Activated CD8-positive, alpha-beta memory T cell treated with anti-CD3 and anti-CD28 coated beads for 36 hours (primary cell): Measurements from ENCODE around the gene TRERF1. TPM values are rescaled to one million over a fixed set of nuclear protein-coding genes. Genes with fewer than 3 reads are reported as not detected.
"Not testable (repeated sequence)": the region's sequence is repeated elsewhere in the genome, so short reads cannot be mapped to it uniquely, and the experiment has no call there.

ENCODE experiments used
- CTCF ChIA-PET: fragments of 350-600 bp; sonication (Branson Sonifier 250); formaldehyde crosslinking; loops from one replicate; lab custom pipeline; 2021; ENCODE audit warnings: antibody characterized with exemption; lab: Charles Lee
- POLR2A ChIA-PET: fragments of 350-600 bp; sonication (Branson Sonifier 250); formaldehyde crosslinking; loops from one replicate; lab custom pipeline; 2021; ENCODE audit warnings: antibody characterized with exemption; lab: Charles Lee
- total RNA-seq, 2 experiments: library from RNA; stranded (reverse); gene quantifications; one replicate each; pipeline ENCODE4 v1.2.3, GENCODE V29; 2021

TRERF1 gene
- total RNA-seq, 2 experiments from 2014 or later: 7.5 to 8.1 TPM

DNA sequence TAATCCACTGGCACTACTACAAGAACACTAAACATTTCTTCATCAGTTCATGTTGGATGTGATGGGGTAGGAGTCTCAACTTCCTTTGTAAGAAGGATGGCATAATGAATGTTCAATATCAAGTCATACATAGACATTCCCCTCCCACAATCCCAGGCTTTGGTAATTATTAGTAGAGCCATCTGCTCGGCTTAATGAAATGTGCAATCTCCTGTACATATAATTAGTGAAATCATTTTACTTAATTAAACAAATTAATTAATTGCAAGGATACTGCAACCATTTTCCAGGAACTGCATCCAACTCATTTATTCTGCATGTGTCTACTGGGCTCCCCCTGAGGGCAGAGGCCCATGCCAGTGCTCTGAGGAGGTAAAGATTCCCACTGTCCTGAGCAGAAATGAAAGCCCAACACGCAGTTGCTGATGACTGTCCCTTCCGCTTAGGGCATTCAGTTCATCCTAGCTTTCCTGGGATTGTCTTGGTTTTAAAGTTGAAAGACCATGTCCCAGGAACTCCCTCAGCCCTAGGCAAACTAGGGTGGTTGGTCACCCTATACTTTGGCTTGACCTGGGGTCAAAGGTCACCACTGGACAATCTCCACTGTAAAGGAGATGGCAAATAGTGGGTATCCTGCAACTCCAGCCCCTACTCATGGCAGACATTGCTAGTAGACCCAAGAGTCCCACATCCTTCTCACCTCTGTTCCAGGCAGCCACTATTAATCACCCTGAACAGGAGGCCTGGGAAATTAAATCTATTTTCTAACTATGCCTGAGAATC lies 109.8 kb downstream of the TRERF1 start:
- ChIA-PET CTCF (interaction anchor here (1.4 kb wide), 1 partner anchor 100 kb away, joined by 3 read pairs; no protein-coding TSS in a partner anchor), POLR2A (no interaction called here)

- CTCF ChIA-PET: interaction anchor here (4.0 kb wide), 1 partner anchor 49 kb away, joined by 14 read pairs; no protein-coding TSS in a partner anchor
Observed at GRCh38 chr6:42341221-42341620, 110.5 kb downstream of the TRERF1 start.

DNA sequence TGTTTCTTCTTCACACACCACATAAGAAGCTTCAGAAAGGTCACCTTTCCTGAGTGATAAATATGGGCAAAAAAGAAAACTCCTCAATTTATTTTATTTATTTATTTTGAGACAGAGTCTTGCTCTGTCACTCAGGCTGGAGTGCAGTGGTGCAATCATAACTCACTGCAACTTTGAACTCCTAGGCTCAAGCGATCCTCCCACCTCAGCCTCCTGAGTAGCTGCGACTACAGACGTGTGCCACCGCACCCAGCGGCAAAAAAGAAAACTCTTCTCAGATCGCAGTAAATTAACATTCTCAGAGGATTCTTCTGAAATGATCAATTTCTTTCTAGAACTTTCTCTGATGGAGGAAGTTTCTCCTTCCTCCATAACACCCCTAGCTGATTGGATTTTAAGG lies 111.2 kb downstream of the TRERF1 start:
- ChIA-PET CTCF (interaction anchor here (0.6 to 4.0 kb wide), 6 partner anchors 10 to 208 kb away, joined by 3 to 14 read pairs (median 3); no protein-coding TSS in a partner anchor), POLR2A (interaction anchor here (0.7 to 3.1 kb wide), 4 partner anchors 17 to 50 kb away, joined by 3 to 11 read pairs (median 4); no protein-coding TSS in a partner anchor)

More at GRCh38 chr6:42341221-42341620, 110.5 kb downstream of the TRERF1 start:
- POLR2A ChIA-PET: no interaction called here

DNA sequence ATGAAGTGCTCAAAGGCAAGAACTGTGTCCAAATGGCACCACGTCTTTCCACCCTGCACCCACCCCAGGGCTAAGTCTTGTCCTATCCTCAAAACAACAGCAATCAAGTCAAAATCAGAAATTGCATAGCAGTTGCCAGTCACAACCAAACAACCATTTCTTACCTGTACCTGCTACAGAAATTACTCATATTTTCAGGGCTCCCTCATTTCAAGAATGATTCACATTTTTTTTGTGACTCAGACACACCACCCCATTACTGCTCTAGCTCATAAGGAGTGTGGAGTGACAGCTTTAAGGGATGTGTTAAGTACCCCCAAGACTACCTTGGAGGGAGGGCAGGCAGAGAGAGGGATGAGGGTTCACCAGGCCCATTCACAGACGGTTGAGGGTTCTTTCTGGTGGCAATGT lies 111.7 kb downstream of the TRERF1 start:
- ChIA-PET CTCF (interaction anchor here (0.6 to 4.0 kb wide), 11 partner anchors 10 to 208 kb away, joined by 3 to 14 read pairs (median 3); no protein-coding TSS in a partner anchor), POLR2A (interaction anchor here (0.6 to 3.1 kb wide), 7 partner anchors 18 to 443 kb away, joined by 3 to 11 read pairs (median 3); partner anchors contain the start of gene TRERF1)

GRCh38 chr6:42338744-42339222 lies 112.9 kb downstream of the TRERF1 start:
- ChIA-PET CTCF (interaction anchor here (0.7 to 4.0 kb wide), 7 partner anchors 22 to 209 kb away, joined by 3 to 14 read pairs (median 4); no protein-coding TSS in a partner anchor), POLR2A (interaction anchor here (0.5 to 3.1 kb wide), 5 partner anchors 23 to 166 kb away, joined by 3 to 11 read pairs (median 3); partner anchors contain the start of gene TRERF1)

- ChIA-PET CTCF (interaction anchor here (0.7 to 4.0 kb wide), 4 partner anchors 52 to 209 kb away, joined by 3 to 14 read pairs (median 5); no protein-coding TSS in a partner anchor), POLR2A (interaction anchor here (0.6 to 3.1 kb wide), 3 partner anchors 29 to 161 kb away, joined by 3 to 11 read pairs (median 3); no protein-coding TSS in a partner anchor)
Observed at GRCh38 chr6:42337985-42338743, 113.6 kb downstream of the TRERF1 start.

- CTCF ChIA-PET: interaction anchor here (0.9 to 1.6 kb wide), 3 partner anchors 18 to 211 kb away, joined by 3 to 5 read pairs (median 3); no protein-coding TSS in a partner anchor
- POLR2A ChIA-PET: no interaction called here
Observed at GRCh38 chr6:42336431-42336830, 115.3 kb downstream of the TRERF1 start.

DNA sequence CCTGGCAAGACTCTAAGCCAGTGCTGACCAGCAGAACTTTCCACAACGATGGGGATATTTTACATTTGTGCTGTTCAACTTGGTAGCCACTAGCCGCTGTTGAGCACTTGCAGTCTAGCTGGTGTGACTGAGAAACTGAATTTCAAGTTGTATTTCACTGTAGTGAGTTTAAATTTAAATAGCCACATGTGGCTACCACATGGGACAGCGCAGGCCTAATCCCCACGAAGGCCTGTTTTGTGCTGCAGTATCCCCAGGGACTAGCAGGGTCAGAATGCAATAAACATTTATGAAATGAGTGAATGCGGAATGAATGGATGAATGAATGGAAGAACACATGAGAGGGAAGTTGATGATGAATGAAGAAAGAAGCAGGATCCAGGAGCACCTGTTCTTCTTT lies 115.8 kb downstream of the TRERF1 start:
- CTCF ChIA-PET: interaction anchor here (0.9 kb wide), 1 partner anchor 73 kb away, joined by 3 read pairs; no protein-coding TSS in a partner anchor
- POLR2A ChIA-PET: no interaction called here

DNA sequence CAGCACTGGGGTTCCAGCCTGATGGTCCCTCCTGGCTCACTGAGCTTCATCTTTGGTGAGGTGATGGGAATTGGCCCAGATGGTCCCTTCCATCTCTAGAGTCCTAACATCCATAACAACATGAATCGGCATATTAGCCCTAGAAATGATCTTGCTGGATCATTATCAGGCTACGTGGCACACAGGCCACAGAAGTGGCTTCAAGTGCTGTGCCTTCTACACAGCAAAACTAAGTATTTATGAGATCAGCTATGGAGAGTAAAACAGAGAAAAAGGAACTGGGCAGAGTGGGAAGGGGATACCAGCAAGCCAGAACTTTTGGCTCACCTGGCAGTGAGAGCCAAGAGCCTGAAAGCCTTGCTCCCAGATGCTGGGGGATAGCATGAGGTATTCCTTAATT lies 116.9 kb downstream of the TRERF1 start:
- ChIA-PET CTCF (interaction anchor here (1.1 kb wide), 1 partner anchor 21 kb away, joined by 3 read pairs; no protein-coding TSS in a partner anchor), POLR2A (no interaction called here)

- ChIA-PET CTCF (interaction anchor here (1.1 kb wide), 1 partner anchor 22 kb away, joined by 3 read pairs; no protein-coding TSS in a partner anchor), POLR2A (no interaction called here)
Observed at GRCh38 chr6:42333612-42334011, 118.1 kb downstream of the TRERF1 start.

GRCh38 chr6:42332916-42333315 lies 118.8 kb downstream of the TRERF1 start:
- CTCF ChIA-PET: interaction anchor here (0.8 kb wide), 1 partner anchor 215 kb away, joined by 3 read pairs; no protein-coding TSS in a partner anchor
- POLR2A ChIA-PET: no interaction called here

DNA sequence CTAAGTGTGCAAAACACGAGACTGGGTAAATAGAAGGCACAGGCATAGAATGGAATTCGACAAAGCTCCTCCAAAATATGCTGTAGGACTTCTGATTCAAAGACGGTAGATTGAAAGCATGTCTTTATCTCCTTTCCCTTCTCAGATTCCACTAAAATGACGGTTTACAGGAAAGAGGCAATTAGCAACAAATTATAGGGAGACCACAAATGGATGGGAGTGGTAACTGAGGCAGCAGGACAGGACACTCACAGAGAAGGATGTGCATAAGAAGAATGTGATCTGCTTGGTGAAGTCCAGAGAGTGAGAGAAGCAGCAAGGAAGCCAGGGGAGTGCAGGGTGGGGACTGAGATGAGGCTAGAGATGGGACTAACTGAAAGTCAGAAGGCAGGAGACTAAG lies 120.7 kb downstream of the TRERF1 start:
- POLR2A ChIA-PET: no interaction called here

DNA sequence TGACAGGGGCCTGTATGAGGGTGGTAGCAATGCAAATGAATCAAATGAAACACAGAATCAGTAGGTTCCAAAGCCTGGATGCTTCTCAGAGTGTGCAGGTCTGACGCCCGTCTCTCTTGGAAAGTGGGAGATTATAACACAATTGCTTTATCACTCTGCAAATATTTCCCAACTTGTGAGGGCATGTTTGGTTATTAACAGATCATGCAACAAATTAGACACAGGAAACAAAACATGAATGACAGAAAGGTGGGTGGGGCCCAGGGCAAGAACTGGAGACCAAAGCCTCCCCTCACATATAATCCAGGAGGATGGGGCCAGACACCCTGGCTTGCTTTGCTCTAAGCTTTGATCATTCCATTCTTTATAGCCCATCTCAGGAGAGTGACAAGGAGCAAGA lies 125.5 kb downstream of the TRERF1 start:
- ChIA-PET CTCF (no interaction called here), POLR2A (no interaction called here)

More for the DNA sequence above, 120.7 kb downstream of the TRERF1 start:
- CTCF ChIA-PET: no interaction called here

- CTCF ChIA-PET, POLR2A ChIA-PET: not testable (repeated sequence)
Observed at GRCh38 chr6:42324656-42325324, 126.9 kb downstream of the TRERF1 start.

- POLR2A ChIA-PET: no interaction called here
- CTCF ChIA-PET: no interaction called here
Observed at GRCh38 chr6:42322676-42323075, 129.1 kb downstream of the TRERF1 start.

DNA sequence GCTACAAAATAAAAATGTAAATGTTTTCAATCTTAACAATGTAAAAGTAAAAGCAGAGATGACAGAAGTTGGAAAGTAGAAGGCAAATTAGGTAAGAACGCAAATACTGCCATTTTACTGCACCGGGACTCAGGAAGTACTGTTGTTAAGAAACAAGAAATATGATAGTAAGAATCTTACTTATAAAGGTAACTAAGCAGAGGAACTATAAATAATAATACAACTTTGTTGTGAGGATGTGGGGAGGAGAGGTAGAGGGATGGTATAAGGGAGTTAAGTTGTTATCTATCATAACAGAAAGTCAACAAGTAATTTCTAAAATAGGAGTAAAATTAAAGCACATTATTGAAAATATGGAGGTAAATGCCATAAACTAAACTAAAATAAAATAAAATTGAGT lies 129.8 kb downstream of the TRERF1 start:
- POLR2A ChIA-PET: no interaction called here
- CTCF ChIA-PET: no interaction called here

GRCh38 chr6:42320762-42321161 lies 131.0 kb downstream of the TRERF1 start:
- ChIA-PET POLR2A (no interaction called here), CTCF (interaction anchor here (1.2 kb wide), 1 partner anchor 13 kb away, joined by 3 read pairs; no protein-coding TSS in a partner anchor)

DNA sequence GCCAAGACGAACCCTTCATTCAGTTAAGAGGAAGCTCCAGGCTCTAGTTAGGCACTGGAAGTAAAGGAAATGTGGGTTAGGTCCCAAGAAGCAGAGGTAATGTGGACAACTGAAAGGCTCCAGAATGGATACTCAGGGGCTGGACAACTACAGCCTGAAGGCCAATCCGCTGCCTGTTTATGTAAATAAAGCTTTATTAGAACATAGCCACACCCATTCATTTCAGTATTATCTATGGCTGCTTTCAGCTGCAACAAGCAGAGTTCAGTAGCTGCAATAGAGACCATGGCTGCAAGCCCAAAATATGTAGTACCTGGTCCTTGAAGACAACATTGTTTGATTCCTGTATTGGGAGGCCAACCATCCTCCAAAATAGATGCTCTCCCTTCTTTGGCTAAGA lies 133.2 kb downstream of the TRERF1 start:
- ChIA-PET CTCF (interaction anchor here (0.9 kb wide), 1 partner anchor 18 kb away, joined by 3 read pairs; no protein-coding TSS in a partner anchor), POLR2A (no interaction called here)
